Measurements from ENCODE around the gene DOP1B.
"Not testable (repeated sequence)": the region's sequence is repeated elsewhere in the genome, so short reads cannot be mapped to it uniquely, and the experiment has no call there.

DOP1B gene

DNA sequence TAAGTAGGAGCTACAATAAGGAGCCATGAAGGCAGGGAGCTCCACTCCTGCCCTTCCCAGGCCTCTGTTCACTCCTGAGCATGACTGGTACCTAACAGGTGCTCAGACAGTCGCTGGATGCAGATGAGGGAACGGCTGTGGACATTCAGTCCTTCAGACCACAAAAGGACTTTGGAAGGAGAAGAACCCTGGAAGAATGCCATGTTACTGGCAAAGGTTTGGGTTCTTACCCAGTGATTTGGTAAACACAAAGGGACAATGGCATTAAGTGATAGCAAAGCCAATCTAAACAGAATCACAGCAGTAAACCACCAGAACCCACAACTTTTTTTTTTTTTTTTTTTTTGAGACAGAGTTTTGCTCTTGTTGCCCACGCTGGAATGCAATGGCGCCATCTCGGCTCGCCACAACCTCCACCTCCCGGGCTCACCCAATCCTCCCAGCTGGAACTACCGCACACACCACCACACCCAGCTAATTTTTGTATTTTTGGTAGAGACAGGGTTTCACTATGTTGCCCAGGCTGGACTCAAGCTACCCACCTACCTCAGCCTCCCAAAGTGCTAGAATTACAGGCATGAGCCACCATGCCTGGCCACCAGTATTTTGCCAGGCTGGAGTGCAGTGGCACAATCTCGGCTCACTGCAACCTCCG is 29.2 kb upstream of the DOP1B start:
- TF ChIP-seq ZFX (IDR thresholded peaks at IDR 0.05): no peak
- TF ChIP-seq, protein P1, sequence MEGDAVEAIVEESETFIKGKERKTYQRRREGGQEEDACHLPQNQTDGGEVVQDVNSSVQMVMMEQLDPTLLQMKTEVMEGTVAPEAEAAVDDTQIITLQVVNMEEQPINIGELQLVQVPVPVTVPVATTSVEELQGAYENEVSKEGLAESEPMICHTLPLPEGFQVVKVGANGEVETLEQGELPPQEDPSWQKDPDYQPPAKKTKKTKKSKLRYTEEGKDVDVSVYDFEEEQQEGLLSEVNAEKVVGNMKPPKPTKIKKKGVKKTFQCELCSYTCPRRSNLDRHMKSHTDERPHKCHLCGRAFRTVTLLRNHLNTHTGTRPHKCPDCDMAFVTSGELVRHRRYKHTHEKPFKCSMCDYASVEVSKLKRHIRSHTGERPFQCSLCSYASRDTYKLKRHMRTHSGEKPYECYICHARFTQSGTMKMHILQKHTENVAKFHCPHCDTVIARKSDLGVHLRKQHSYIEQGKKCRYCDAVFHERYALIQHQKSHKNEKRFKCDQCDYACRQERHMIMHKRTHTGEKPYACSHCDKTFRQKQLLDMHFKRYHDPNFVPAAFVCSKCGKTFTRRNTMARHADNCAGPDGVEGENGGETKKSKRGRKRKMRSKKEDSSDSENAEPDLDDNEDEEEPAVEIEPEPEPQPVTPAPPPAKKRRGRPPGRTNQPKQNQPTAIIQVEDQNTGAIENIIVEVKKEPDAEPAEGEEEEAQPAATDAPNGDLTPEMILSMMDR (conservative IDR thresholded peaks at IDR 0.05): no peak
- peak overlapping the region; percentile 90 for H3K27ac ChIP-seq

DNA sequence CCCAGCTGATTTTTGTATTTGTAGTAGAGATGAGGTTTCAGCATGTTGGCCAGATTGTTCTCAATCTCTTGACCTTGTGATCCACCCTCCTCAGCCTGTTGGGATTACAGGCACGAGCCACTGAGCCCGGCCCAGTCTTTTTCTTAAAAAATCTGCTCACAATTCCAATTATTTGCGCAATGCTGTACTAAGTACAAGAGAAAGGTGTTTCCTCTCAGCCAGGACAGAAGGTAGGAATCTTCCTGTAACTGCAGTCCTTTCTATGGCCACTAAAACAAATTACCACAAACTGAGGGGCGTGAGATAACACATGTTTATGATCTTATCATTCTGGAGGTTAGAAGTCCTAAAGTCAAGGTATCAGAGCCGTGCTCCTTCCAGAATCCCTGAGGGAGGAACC is 28.6 kb upstream of the DOP1B start:
- peak overlapping the region; percentile 90 for H3K27ac ChIP-seq
- TF ChIP-seq, protein P1 (conservative IDR thresholded peaks at IDR 0.05): no peak
- no peak for TF ChIP-seq ZFX (IDR thresholded peaks at IDR 0.05)

DNA sequence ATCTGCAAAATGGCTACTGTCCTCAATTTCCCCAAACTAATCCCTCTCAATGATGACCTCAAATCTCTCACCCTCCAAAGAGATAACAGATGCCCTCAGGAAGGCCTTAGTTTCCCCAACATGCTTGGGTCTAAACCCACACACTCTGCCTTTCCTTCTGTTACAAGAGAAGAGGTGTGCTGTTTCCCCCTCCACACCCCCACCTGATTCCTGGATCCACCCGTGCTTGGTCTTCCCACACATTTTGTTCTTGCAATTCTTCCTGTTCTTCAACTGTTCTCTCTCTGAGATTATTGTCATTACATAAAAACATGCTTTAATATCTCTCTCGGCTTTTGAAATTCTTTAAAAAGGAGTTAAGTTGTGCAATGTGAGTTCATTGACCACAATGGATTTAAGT is 27.4 kb upstream of the DOP1B start:
- H3K27ac ChIP-seq: peak overlapping the region; percentile 90; the same call in 1 of the 2 replicates
- TF ChIP-seq, protein P1 (conservative IDR thresholded peaks at IDR 0.05): no peak
- TF ChIP-seq ZFX (IDR thresholded peaks at IDR 0.05): no peak

DNA sequence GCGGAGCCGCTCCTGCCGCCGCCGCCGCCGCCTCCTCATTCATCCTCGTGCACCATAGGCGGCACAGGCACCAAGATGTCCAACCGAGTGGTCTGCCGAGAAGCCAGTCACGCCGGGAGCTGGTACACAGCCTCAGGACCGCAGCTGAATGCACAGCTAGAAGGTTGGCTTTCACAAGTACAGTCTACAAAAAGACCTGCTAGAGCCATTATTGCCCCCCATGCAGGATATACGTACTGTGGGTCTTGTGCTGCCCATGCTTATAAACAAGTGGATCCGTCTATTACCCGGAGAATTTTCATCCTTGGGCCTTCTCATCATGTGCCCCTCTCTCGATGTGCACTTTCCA is 26.2 kb upstream of the DOP1B start:
- H3K27ac ChIP-seq: not testable (repeated sequence)

DNA sequence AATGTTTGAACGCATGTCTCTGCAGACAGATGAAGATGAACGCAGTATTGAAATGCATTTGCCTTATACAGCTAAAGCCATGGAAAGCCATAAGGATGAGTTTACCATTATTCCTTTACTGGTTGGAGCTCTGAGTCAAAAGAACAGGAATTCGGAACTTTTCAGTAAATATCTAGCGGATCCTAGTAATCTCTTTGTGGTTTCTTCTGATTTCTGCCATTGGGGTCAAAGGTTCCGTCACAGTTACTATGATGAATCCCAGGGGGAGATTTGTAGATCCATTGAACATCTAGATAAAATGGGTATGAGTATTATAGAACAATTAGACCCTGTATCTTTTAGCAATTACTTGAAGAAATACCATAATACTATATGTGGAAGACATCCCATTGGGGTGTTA is 25.8 kb upstream of the DOP1B start:
- H3K27ac ChIP-seq: not testable (repeated sequence)

DNA sequence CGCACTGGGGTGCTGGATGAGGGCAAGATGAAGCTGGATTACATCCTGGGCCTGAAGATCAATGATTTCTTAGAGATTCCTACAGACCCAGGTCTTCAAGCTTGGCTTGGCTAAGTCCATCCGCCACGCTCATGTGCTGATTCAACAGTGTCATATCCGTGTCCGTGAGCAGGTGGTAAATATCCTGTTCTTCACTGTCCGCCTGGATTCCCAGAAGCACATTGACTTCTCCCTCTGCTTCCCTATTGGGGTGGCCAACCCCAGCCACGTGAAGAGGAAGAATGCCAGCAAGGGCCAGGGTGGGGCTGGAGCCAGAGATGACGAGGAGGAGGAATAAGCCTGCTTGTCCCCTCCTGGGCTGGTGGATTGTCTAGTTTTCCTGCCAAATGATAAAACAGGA is 23.9 kb upstream of the DOP1B start:
- H3K27ac ChIP-seq: no peak overlapping the region
- no peak for TF ChIP-seq ZFX (IDR thresholded peaks at IDR 0.05)
- TF ChIP-seq, protein P1 (conservative IDR thresholded peaks at IDR 0.05): no peak

DNA sequence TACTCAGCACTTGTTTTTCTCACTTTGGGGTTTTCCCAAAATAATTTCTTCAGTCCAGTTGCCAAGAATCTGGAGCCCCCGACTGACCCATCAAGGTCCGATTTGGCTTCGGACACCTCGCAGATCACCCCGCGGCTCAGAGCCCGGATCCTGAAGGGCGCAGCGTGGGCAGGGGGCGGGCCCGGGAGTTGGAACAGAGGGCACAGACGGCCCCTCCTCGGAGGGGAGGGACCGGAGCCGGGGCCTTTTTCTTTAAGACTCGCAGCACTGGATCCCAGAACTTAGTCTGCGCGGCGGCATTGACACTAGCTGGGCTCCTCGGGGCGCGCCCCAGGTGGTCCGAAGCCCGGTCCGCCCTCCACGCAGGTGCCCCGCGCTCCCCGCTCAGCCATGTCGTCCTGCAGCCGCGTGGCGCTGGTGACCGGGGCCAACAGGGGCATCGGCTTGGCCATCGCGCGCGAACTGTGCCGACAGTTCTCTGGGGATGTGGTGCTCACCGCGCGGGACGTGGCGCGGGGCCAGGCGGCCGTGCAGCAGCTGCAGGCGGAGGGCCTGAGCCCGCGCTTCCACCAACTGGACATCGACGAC is 21.7 kb upstream of the DOP1B start, which contains the start of gene CBR3:
TSS of gene CBR3 (plus strand) at position 277 of the 588 bp plus-strand sequence. CDS start at position 391, 114 bp downstream.
- TF ChIP-seq, protein P1 (conservative IDR thresholded peaks at IDR 0.05): no peak
- peak within 1 kb of the TSS; percentile 76 for H3K27ac ChIP-seq

DNA sequence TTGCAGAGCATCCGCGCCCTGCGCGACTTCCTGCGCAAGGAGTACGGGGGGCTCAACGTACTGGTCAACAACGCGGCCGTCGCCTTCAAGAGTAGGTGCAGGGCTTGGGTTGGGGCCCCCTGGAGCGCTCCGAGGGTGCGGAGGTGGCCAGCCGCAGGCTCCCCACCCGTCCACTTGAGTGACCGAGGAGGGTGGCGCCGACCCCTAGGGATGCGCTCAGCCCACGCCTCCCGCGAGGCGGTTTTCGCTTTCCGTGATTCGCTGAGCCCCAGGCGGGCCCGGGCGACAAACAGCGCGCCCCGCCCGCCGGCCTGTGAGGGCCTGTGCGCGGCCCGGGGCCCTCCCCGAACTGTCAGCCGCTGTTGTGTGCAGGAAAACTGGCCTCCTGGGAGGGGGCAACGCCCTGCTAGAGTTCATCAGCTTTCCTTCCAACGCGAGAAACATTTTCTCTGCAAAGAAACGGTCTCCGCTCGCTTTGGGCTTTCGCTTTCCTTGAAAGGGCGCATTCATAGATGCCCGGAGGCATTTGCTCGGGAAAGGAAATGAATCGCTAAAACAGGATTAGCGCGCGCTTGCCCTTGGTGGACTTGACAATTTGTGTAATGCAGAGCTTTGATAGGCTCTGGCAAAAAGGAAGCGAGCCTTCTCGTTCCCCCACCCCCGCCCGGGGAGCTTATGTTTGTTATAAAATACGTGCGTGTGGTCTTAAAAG is 21.1 kb upstream of the DOP1B start:
- peak overlapping the region; percentile 76 for H3K27ac ChIP-seq
- TF ChIP-seq, protein P1 (conservative IDR thresholded peaks at IDR 0.05): no peak
- TF ChIP-seq ZFX (IDR thresholded peaks at IDR 0.05): peak; percentile 68; the same call in 1 of the 2 replicates

DNA sequence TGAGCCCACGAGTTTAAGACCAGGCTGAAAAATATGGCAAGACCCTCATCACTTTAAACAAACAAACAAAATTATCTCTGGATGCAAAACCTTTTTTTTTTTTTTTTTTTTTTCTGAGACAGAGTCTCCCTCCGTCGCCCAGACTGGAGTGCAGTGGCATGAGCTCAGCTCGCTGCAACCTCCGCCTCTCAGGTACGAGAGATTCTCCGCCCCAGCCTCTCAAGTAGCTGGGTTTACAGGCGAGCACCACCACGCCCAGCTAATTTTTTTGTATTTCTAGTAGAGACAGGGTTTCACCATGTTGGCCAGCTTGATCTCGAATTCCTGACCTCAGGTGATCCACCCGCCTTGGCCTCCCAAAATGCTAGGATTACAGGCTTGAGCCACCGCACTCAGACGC is 16.8 kb upstream of the DOP1B start:
- H3K27ac ChIP-seq: not testable (repeated sequence)

Measured in C4-2B (cell line).